SK-N-SH (cell line): ENCODE results near the gene COL8A1. TPM values are rescaled to one million over a fixed set of nuclear protein-coding genes. Genes with fewer than 3 reads are reported as not detected.

Experiments used
- CTCF ChIA-PET: fragments of 300-600, 350-600 bp; formaldehyde crosslinking; extraction: SDS; loops from one replicate; lab custom pipeline; 2021; lab: Yijun Ruan, JAX
- POLR2A ChIA-PET: fragments of 350-600 bp; sonication (Branson Sonifier 250); formaldehyde crosslinking; extraction: SDS; loops from one replicate; lab custom pipeline; 2020; ENCODE audit warnings: antibody characterized with exemption, inconsistent platforms; lab: Yijun Ruan, JAX
- DNase-seq: peaks from one replicate; pipeline ENCODE4 v3.0.0; 2012
- H2AFZ ChIP-seq: fragments of 200-600 bp; sonication (generic); 2 replicates; pipeline ENCODE4 v1.8.1; 2016; ENCODE audit warnings: antibody characterized with exemption, mild to moderate bottlenecking, low read depth
- H3F3A ChIP-seq: fragments of 200-600 bp; sonication (generic); replicated peaks from 2 replicates; pipeline ENCODE3; 2016; ENCODE audit warnings: antibody characterized with exemption, mild to moderate bottlenecking; ENCODE audit not compliant: insufficient read depth
- H3K27ac ChIP-seq, 2 experiments: fragments of 200-500 bp in 1 of 2; fragments of 200-600 bp in 1 of 2; sonication (Bioruptor generic) in 1 of 2; sonication (generic), shearing (Covaris generic) in 1 of 2; 2 replicates each; pipeline versions ENCODE4 v1.5.1 to v1.6.1; 2014 to 2016; ENCODE audit warnings: low read depth in 2 of 2, inconsistent platforms in 1 of 2, low read length in 1 of 2, mild to moderate bottlenecking in 1 of 2, mixed read lengths in 1 of 2
- H3K27me3 ChIP-seq: fragments of 200-600 bp; sonication (generic), shearing (Covaris generic); 2 replicates; pipeline ENCODE4 v1.6.1; 2016; ENCODE audit warnings: mixed run types; ENCODE audit not compliant: insufficient read depth
- H3K36me3 ChIP-seq, 2 experiments: fragments of 200-500 bp in 1 of 2; fragments of 200-600 bp in 1 of 2; sonication (Bioruptor generic) in 1 of 2; sonication (generic) in 1 of 2; replicated peaks in 1 of 2; 2 replicates each; pipeline versions ENCODE3 to v1.5.1; 2014 to 2016; ENCODE audit warnings: low read length in 1 of 2, mild to moderate bottlenecking in 1 of 2; ENCODE audit not compliant: insufficient read depth in 2 of 2, control insufficient read depth in 1 of 2
- H3K4me1 ChIP-seq, 2 experiments: fragments of 200-500 bp in 1 of 2; fragments of 200-600 bp in 1 of 2; sonication (Bioruptor generic) in 1 of 2; sonication (generic), shearing (Covaris generic) in 1 of 2; 2 replicates each; pipeline versions ENCODE4 v1.5.1 to v1.6.1; 2014 to 2016; ENCODE audit warnings: low read depth in 1 of 2, low read length in 1 of 2, mixed run types in 1 of 2; ENCODE audit not compliant: insufficient read depth in 2 of 2, control insufficient read depth in 1 of 2
- H3K4me2 ChIP-seq: fragments of 200-600 bp; sonication (generic), shearing (Covaris generic); 2 replicates; pipeline ENCODE4 v1.6.1; 2017; ENCODE audit warnings: mixed run types
- H3K4me3 ChIP-seq, 2 experiments: fragments of 200-500 bp in 1 of 2; fragments of 200-600 bp in 1 of 2; sonication (Bioruptor generic) in 1 of 2; sonication (generic), shearing (Covaris generic) in 1 of 2; 2 replicates each; pipeline versions ENCODE4 v1.5.1 to v1.8.1; 2014 to 2016; ENCODE audit warnings: low read depth in 2 of 2, inconsistent platforms in 1 of 2, low read length in 1 of 2, mild to moderate bottlenecking in 1 of 2, mixed read lengths in 1 of 2, moderate library complexity in 1 of 2
- H3K79me2 ChIP-seq: fragments of 200-600 bp; sonication (generic); 2 replicates; pipeline ENCODE4 v1.8.1; 2017; ENCODE audit warnings: mild to moderate bottlenecking; ENCODE audit not compliant: insufficient read depth
- H3K9ac ChIP-seq: fragments of 200-600 bp; sonication (generic); 2 replicates; pipeline ENCODE4 v1.6.1; 2017; ENCODE audit warnings: mixed run types
- H3K9me2 ChIP-seq: fragments of 200-600 bp; sonication (generic); 2 replicates; pipeline ENCODE4 v1.6.1; 2017; ENCODE audit warnings: mixed run types
- H3K9me3 ChIP-seq: fragments of 200-600 bp; sonication (generic); 2 replicates; pipeline ENCODE4 v1.6.1; 2017; ENCODE audit warnings: mixed run types, mild to moderate bottlenecking, moderate library complexity
- H4K20me1 ChIP-seq: fragments of 200-600 bp; sonication (generic); 2 replicates; pipeline ENCODE4 v1.6.1; 2017; ENCODE audit warnings: mild to moderate bottlenecking, mixed run types; ENCODE audit not compliant: insufficient read depth
- EZH2phosphoT487 ChIP-seq: fragments of 200-600 bp; sonication (generic); IDR thresholded peaks from 2 replicates; pipeline ENCODE4 v1.6.1; 2017; ENCODE audit warnings: low read depth, mixed run types, mild to moderate bottlenecking, antibody characterized with exemption, moderate library complexity, borderline replicate concordance
- FOSL2 ChIP-seq: IDR thresholded peaks from 2 replicates; pipeline ENCODE4 v1.4.0; 2012; ENCODE audit warnings: low read depth, mild to moderate bottlenecking, moderate library complexity, borderline replicate concordance
- FOXM1 ChIP-seq: IDR thresholded peaks from 2 replicates; pipeline ENCODE4 v1.4.0; 2012; ENCODE audit warnings: low read depth, mild to moderate bottlenecking
- GABPA ChIP-seq: IDR thresholded peaks from 2 replicates; pipeline ENCODE4 v1.4.0; 2012; ENCODE audit warnings: low read depth, mild to moderate bottlenecking
- GATA2 ChIP-seq: sonication (generic); formaldehyde crosslinking; IDR thresholded peaks from 2 replicates; pipeline ENCODE4 v1.5.0; 2020; ENCODE audit warnings: mild to moderate bottlenecking, missing genetic modification reagents
- JUND ChIP-seq: IDR thresholded peaks from 2 replicates; pipeline ENCODE4 v1.4.0; 2012
- MEF2A ChIP-seq: IDR thresholded peaks from 2 replicates; pipeline ENCODE4 v1.4.0; 2012; ENCODE audit warnings: low read depth, borderline replicate concordance
- NRF1 ChIP-seq: IDR thresholded peaks from 2 replicates; pipeline ENCODE4 v1.6.1; 2012; ENCODE audit warnings: low read depth, mild to moderate bottlenecking, low read length
- RAD21 ChIP-seq: IDR thresholded peaks from 2 replicates; pipeline ENCODE4 v1.6.1; 2012; ENCODE audit warnings: mild to moderate bottlenecking, low read length
- RCOR1 ChIP-seq: fragments of 150-350 bp; IDR thresholded peaks from 2 replicates; pipeline ENCODE4 v1.6.1; 2017; ENCODE audit warnings: antibody characterized with exemption, low read length
- RFX5 ChIP-seq: IDR thresholded peaks from 2 replicates; pipeline ENCODE4 v1.6.1; 2012; ENCODE audit warnings: mild to moderate bottlenecking, improper control_type of control experiment, low read length
- RXRA ChIP-seq: IDR thresholded peaks from 2 replicates; pipeline ENCODE4 v1.4.0; 2012; ENCODE audit warnings: low read depth, mild to moderate bottlenecking, borderline replicate concordance
- SIN3A ChIP-seq: IDR thresholded peaks from 2 replicates; pipeline ENCODE4 v1.6.1; 2012; ENCODE audit warnings: low read depth, mild to moderate bottlenecking, low read length, moderate library complexity, borderline replicate concordance
- TEAD4 ChIP-seq: IDR thresholded peaks from 2 replicates; pipeline ENCODE4 v1.4.0; 2012; ENCODE audit warnings: mild to moderate bottlenecking, borderline replicate concordance; ENCODE audit not compliant: insufficient read depth
- WGBS: methylation state at CpG from one replicate; pipeline ENCODE4 v1.1.6; 2017; ENCODE audit warnings: low lambda C conversion rate; 5-methylcytosine and 5-hydroxymethylcytosine counted together
- polyA plus RNA-seq, 3 experiments: library from polyadenylated mRNA; depleted of rRNA; stranded (reverse); fragments of >200 nt; gene quantifications; 2 replicates each; pipeline ENCODE4 v1.2.3, GENCODE V29; 2012
- TF ChIP-seq, protein P1 (sequence below): fragments of 150-350 bp; IDR thresholded peaks from 2 replicates; pipeline ENCODE4 v1.6.1; 2016; ENCODE audit warnings: mild to moderate bottlenecking, low read depth, low read length
- TF ChIP-seq, protein P2 (sequence below): fragments of 200-600 bp; sonication (generic); IDR thresholded peaks from 2 replicates; pipeline ENCODE4 v1.6.1; 2017; ENCODE audit warnings: antibody characterized with exemption, mild to moderate bottlenecking, moderate library complexity
- TF ChIP-seq, protein P3 (sequence below): IDR thresholded peaks from 2 replicates; pipeline ENCODE4 v1.4.0; 2012; ENCODE audit warnings: low read depth

Gene COL8A1
- polyA plus RNA-seq, 1 of the 3 experiments (the other 2 are of a cell fraction): 4.0 TPM

DNA sequence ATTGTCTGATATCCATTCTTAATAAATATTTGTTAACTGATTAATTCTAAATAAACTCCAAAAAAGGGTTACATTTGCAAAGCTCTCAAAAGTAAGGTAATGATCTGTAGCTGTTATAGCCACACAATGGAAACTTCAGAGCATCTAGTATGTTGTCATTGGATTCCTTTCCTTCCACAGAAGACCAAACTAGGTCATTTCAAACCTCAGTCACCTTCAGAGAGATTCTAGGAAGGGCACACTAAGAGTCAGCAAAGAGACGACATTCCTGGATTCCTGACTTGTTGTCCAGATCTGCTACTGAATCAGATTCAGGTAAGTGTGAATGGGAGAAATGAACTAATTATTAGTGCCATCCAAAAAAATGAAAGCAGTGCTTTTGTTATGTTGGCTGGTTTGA is 3.0 kb upstream of the COL8A1 start:
- H3K4me3 ChIP-seq: no peak overlapping the region
- TF ChIP-seq, protein P1, sequence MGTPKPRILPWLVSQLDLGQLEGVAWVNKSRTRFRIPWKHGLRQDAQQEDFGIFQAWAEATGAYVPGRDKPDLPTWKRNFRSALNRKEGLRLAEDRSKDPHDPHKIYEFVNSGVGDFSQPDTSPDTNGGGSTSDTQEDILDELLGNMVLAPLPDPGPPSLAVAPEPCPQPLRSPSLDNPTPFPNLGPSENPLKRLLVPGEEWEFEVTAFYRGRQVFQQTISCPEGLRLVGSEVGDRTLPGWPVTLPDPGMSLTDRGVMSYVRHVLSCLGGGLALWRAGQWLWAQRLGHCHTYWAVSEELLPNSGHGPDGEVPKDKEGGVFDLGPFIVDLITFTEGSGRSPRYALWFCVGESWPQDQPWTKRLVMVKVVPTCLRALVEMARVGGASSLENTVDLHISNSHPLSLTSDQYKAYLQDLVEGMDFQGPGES: no peak
- no peak for TF ChIP-seq GATA2
- no peak for TF ChIP-seq RCOR1
- no peak for TF ChIP-seq SIN3A
- TF ChIP-seq FOSL2: no peak
- TF ChIP-seq RXRA: no peak
- no peak for TF ChIP-seq GABPA
- TF ChIP-seq JUND: no peak
- TF ChIP-seq RAD21: no peak
- TF ChIP-seq MEF2A: no peak
- TF ChIP-seq, protein P2, sequence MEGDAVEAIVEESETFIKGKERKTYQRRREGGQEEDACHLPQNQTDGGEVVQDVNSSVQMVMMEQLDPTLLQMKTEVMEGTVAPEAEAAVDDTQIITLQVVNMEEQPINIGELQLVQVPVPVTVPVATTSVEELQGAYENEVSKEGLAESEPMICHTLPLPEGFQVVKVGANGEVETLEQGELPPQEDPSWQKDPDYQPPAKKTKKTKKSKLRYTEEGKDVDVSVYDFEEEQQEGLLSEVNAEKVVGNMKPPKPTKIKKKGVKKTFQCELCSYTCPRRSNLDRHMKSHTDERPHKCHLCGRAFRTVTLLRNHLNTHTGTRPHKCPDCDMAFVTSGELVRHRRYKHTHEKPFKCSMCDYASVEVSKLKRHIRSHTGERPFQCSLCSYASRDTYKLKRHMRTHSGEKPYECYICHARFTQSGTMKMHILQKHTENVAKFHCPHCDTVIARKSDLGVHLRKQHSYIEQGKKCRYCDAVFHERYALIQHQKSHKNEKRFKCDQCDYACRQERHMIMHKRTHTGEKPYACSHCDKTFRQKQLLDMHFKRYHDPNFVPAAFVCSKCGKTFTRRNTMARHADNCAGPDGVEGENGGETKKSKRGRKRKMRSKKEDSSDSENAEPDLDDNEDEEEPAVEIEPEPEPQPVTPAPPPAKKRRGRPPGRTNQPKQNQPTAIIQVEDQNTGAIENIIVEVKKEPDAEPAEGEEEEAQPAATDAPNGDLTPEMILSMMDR: no peak
- no peak for TF ChIP-seq TEAD4
- no peak for TF ChIP-seq FOXM1
- no peak for TF ChIP-seq EZH2phosphoT487
- H3K27me3 ChIP-seq: peaks cover 58% of the 10 kb centered on the region; the same call in 1 of the 2 replicates
- peaks cover 22% of the 10 kb centered on the region for H3F3A ChIP-seq
- H3K4me2 ChIP-seq: no peak overlapping the region
- H3K27ac ChIP-seq: peak overlapping the region in 1 of 2 experiments; percentile 16; a peak in 1 of 4 replicates
- H3K9ac ChIP-seq: no peak overlapping the region
- no peaks in the 10 kb centered on the region for H3K9me3 ChIP-seq
- no peak for DNase-seq
- H3K9me2 ChIP-seq: no peaks in the 10 kb centered on the region
- ChIA-PET POLR2A (no interaction called here), CTCF (interaction anchor here (0.8 kb wide), 1 partner anchor 11 kb away, joined by 3 read pairs; no protein-coding TSS in a partner anchor)
- H3K79me2 ChIP-seq: no peaks in the 10 kb centered on the region
- H4K20me1 ChIP-seq: no peaks in the 10 kb centered on the region
- H3K36me3 ChIP-seq: no peaks in the 10 kb centered on the region
- H3K4me1 ChIP-seq: no peaks in the 10 kb centered on the region; a peak in 1 of 4 replicates
- 12% methylated on average over 1 of the region's 1 CpG for WGBS
- H2AFZ ChIP-seq: no peak overlapping the region

DNA sequence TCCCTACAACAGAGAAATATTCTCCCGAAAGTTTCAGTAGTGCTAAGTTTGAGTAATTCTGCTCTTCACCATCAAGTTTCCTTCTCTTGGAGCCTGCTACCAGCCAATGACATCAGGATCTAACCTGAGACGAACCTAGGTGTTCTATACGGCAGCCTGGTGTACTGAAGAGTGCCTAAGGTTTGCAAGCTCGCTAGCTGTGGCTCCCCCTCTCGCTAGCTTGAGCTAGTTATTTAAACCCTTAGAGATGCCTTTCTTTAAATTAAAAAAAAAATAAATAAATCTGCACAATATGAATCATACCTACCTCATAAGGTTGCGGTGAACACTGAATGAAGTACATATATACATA is 1.4 kb upstream of the COL8A1 start:
- H4K20me1 ChIP-seq: no peaks in the 10 kb centered on the region
- WGBS: 15% methylated on average over 6 of the region's 6 CpGs
- H3K27me3 ChIP-seq: peaks cover 58% of the 10 kb centered on the region; the same call in 1 of the 2 replicates
- no peaks in the 10 kb centered on the region; a peak in 1 of 4 replicates for H3K4me1 ChIP-seq
- no peak overlapping the region; the same call in 1 of the 2 replicates for H3K9ac ChIP-seq
- H3K4me2 ChIP-seq: peak overlapping the region; percentile 94
- H3K4me3 ChIP-seq: peak overlapping the region; percentile 43 to 67; a peak in 3 of 4 replicates
- H3K9me2 ChIP-seq: no peaks in the 10 kb centered on the region
- no peaks in the 10 kb centered on the region for H3K9me3 ChIP-seq
- peak overlapping the region; percentile 71 for H2AFZ ChIP-seq
- DNase-seq: no peak
- ChIA-PET CTCF (interaction anchor here (1.5 to 1.6 kb wide), 2 partner anchors 49 to 116 kb away, joined by 3 to 4 read pairs; no protein-coding TSS in a partner anchor), POLR2A (no interaction called here)
- peaks cover 22% of the 10 kb centered on the region for H3F3A ChIP-seq
- TF ChIP-seq, protein P3, sequence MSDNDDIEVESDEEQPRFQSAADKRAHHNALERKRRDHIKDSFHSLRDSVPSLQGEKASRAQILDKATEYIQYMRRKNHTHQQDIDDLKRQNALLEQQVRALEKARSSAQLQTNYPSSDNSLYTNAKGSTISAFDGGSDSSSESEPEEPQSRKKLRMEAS: no peak
- TF ChIP-seq, protein P2: peak; percentile 33; the same call in 1 of the 2 replicates
- no peak for TF ChIP-seq NRF1
- no peak for TF ChIP-seq RFX5
- H3K36me3 ChIP-seq: no peaks in the 10 kb centered on the region
- peak overlapping the region; percentile 68 to 73; a peak in 2 of 4 replicates for H3K27ac ChIP-seq
- no peaks in the 10 kb centered on the region for H3K79me2 ChIP-seq
